NCI-H82 (cell line): ENCODE measurements around the gene RPL32.
"Not testable (repeated sequence)": the region's sequence is repeated elsewhere in the genome, so short reads cannot be mapped to it uniquely, and the experiment has no call there.

ENCODE experiments used
- DNase-seq: peaks from one replicate; lab custom pipeline; 2025; lab: John Stamatoyannopoulos, UW

The RPL32 gene

GRCh38 chr3:12868039-12869034 is 27.0 kb upstream of the RPL32 start:
- peak; percentile 90 for DNase-seq

GRCh38 chr3:12866836-12867235 is 25.5 kb upstream of the RPL32 start:
- DNase-seq = no peak

GRCh38 chr3:12865271-12865670 is 23.9 kb upstream of the RPL32 start:
- no peak for DNase-seq

GRCh38 chr3:12862387-12862786 is 21.0 kb upstream of the RPL32 start:
- DNase-seq = no peak

- DNase-seq = no peak
Measured at GRCh38 chr3:12861611-12862010, 20.2 kb upstream of the RPL32 start.

GRCh38 chr3:12859840-12860239 is 18.5 kb upstream of the RPL32 start:
- DNase-seq = no peak

- no peak for DNase-seq
Measured at GRCh38 chr3:12856626-12857025, 15.3 kb upstream of the RPL32 start.

- DNase-seq = no peak
Measured at GRCh38 chr3:12854565-12854964, 13.2 kb upstream of the RPL32 start.

- not testable (repeated sequence) for DNase-seq
Measured at GRCh38 chr3:12853847-12854246, 12.5 kb upstream of the RPL32 start.

GRCh38 chr3:12852201-12852600 is 10.8 kb upstream of the RPL32 start:
- no peak for DNase-seq

- no peak for DNase-seq
Measured at GRCh38 chr3:12845811-12846210, 4.4 kb upstream of the RPL32 start.

GRCh38 chr3:12842469-12842868 is 1.1 kb upstream of the RPL32 start:
- DNase-seq = peak; percentile 9

- DNase-seq = no peak
Measured at GRCh38 chr3:12841970-12842328, 584 bp upstream of the RPL32 start.

GRCh38 chr3:12840591-12841148 is 695 bp downstream of the RPL32 start:
- peak; percentile 19 for DNase-seq

GRCh38 chr3:12840148-12840547 is 1.2 kb downstream of the RPL32 start:
- not testable (repeated sequence) for DNase-seq

- DNase-seq = no peak
Measured at GRCh38 chr3:12839156-12839946, 2.0 kb downstream of the RPL32 start.

GRCh38 chr3:12838179-12838965 is 3.0 kb downstream of the RPL32 start:
- DNase-seq = no peak

GRCh38 chr3:12837295-12837986 is 3.9 kb downstream of the RPL32 start:
- no peak for DNase-seq

- DNase-seq = no peak
Measured at GRCh38 chr3:12835052-12835665, 6.2 kb downstream of the RPL32 start.

GRCh38 chr3:12833222-12834161 is 7.9 kb downstream of the RPL32 start:
- peak; percentile 43 for DNase-seq
